Cerebellar nuclear complex (tissue), 1 donor: ENCODE data around the gene EVX2.

Experiments used
- DNase-seq, 2 experiments: peaks; one replicate each; lab custom pipeline; 2025; lab: John Stamatoyannopoulos, UW

EVX2 gene

DNA sequence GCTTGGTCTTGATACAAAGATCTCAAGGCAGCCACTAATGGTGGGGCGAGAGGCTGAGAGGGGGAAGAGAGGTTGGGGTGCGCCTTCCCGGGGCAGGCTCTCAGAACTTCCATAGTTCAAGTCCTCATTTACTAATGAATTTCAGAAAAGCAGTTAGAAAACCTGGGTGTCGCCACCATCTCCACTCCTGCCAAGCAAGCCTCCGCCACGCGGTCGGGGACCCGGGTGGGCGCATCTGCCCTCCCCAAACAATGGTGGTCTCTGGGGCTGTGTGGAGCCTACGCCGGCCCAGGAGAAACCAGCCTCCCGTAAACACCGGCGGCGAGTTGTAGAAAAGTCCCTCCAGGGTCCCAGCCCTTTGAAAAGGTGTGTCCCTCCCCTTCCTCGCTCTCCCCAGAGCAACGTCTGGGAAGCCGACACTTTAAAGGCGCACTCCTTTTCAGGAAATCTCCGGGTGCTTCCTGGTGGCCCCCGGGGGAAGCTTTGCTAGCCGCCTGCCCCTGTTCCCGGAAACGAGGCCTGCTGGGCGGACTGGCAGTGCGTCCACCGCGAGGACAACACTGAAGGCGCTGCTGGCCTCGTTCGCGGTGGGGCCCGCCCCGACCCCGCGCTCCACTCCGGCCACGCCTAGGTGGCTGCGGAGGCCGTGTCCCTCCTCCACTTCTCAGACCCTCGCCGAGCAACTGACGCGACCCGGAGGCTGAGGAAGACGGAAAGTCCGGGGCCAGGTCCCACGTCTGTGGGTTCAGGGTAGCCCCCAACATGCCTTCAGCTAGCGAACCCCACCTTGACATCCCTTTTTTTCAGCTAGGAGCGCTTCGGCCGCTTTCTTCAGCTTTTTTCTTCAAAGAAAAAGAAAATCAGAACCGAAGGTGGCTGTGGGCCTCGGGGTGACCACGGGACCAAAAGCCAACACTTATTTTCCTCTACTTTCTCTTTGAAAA, 16.8 kb downstream of the EVX2 start:
- DNase-seq, result no peak

GRCh38 chr2:176063958-176064357, 19.8 kb downstream of the EVX2 start:
- no peak for DNase-seq

GRCh38 chr2:176056406-176056805, 27.4 kb downstream of the EVX2 start:
- no peak for DNase-seq

DNA sequence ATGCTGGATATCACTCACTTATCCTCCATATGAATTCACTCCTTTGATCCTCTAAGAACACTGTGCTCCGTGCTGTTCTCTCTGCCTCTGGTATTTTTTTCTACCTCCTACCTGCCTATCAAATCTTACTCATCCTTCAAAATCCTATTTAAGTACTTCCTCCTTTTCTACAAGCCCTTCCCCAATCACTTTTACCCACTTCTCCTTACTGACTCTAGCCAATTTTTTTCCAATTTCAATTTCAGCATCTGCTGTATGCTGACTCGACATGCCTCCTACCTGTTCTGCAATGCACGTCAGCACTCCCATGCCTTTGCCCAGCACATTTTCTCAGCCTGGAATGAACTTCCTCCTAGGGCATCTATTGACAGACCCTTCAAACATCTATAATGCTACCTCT, 44.4 kb downstream of the EVX2 start:
- no peak for DNase-seq

- no peak for DNase-seq
Observed at GRCh38 chr2:176038694-176039093, 45.1 kb downstream of the EVX2 start.

GRCh38 chr2:176035013-176035691, 48.6 kb downstream of the EVX2 start:
- DNase-seq, result no peak

DNA sequence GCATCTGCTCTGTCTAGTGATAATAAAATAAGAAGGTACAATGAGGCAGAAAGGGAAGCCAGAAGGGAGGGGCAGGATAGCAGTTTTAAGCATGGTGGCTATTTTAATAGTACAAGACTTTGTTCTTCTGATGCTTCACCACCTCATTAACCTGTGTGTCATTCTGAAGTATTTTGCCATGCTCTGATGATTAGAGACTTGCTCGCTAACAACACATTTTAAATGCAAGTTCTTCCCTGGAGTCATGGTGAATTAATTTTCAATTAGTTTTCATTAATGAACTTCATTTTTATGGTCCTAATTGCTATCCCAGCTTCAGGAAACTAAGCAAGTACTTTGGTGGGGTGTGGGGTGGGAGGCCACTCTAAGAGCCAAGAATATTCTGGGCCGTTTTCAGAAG, 56.0 kb downstream of the EVX2 start:
- DNase-seq, result no peak
